ENCODE data around the gene LSM5. TPM values are rescaled to one million over a fixed set of nuclear protein-coding genes. Genes with fewer than 3 reads are reported as not detected.

LSM5 gene
- total and polyA plus RNA-seq, 9 of the 15 experiments (the other 6 are each of a cell fraction or from before 2014, with no cell fraction given): 36.3 to 620 (median 186) TPM

- TF ChIP-seq, protein P1, sequence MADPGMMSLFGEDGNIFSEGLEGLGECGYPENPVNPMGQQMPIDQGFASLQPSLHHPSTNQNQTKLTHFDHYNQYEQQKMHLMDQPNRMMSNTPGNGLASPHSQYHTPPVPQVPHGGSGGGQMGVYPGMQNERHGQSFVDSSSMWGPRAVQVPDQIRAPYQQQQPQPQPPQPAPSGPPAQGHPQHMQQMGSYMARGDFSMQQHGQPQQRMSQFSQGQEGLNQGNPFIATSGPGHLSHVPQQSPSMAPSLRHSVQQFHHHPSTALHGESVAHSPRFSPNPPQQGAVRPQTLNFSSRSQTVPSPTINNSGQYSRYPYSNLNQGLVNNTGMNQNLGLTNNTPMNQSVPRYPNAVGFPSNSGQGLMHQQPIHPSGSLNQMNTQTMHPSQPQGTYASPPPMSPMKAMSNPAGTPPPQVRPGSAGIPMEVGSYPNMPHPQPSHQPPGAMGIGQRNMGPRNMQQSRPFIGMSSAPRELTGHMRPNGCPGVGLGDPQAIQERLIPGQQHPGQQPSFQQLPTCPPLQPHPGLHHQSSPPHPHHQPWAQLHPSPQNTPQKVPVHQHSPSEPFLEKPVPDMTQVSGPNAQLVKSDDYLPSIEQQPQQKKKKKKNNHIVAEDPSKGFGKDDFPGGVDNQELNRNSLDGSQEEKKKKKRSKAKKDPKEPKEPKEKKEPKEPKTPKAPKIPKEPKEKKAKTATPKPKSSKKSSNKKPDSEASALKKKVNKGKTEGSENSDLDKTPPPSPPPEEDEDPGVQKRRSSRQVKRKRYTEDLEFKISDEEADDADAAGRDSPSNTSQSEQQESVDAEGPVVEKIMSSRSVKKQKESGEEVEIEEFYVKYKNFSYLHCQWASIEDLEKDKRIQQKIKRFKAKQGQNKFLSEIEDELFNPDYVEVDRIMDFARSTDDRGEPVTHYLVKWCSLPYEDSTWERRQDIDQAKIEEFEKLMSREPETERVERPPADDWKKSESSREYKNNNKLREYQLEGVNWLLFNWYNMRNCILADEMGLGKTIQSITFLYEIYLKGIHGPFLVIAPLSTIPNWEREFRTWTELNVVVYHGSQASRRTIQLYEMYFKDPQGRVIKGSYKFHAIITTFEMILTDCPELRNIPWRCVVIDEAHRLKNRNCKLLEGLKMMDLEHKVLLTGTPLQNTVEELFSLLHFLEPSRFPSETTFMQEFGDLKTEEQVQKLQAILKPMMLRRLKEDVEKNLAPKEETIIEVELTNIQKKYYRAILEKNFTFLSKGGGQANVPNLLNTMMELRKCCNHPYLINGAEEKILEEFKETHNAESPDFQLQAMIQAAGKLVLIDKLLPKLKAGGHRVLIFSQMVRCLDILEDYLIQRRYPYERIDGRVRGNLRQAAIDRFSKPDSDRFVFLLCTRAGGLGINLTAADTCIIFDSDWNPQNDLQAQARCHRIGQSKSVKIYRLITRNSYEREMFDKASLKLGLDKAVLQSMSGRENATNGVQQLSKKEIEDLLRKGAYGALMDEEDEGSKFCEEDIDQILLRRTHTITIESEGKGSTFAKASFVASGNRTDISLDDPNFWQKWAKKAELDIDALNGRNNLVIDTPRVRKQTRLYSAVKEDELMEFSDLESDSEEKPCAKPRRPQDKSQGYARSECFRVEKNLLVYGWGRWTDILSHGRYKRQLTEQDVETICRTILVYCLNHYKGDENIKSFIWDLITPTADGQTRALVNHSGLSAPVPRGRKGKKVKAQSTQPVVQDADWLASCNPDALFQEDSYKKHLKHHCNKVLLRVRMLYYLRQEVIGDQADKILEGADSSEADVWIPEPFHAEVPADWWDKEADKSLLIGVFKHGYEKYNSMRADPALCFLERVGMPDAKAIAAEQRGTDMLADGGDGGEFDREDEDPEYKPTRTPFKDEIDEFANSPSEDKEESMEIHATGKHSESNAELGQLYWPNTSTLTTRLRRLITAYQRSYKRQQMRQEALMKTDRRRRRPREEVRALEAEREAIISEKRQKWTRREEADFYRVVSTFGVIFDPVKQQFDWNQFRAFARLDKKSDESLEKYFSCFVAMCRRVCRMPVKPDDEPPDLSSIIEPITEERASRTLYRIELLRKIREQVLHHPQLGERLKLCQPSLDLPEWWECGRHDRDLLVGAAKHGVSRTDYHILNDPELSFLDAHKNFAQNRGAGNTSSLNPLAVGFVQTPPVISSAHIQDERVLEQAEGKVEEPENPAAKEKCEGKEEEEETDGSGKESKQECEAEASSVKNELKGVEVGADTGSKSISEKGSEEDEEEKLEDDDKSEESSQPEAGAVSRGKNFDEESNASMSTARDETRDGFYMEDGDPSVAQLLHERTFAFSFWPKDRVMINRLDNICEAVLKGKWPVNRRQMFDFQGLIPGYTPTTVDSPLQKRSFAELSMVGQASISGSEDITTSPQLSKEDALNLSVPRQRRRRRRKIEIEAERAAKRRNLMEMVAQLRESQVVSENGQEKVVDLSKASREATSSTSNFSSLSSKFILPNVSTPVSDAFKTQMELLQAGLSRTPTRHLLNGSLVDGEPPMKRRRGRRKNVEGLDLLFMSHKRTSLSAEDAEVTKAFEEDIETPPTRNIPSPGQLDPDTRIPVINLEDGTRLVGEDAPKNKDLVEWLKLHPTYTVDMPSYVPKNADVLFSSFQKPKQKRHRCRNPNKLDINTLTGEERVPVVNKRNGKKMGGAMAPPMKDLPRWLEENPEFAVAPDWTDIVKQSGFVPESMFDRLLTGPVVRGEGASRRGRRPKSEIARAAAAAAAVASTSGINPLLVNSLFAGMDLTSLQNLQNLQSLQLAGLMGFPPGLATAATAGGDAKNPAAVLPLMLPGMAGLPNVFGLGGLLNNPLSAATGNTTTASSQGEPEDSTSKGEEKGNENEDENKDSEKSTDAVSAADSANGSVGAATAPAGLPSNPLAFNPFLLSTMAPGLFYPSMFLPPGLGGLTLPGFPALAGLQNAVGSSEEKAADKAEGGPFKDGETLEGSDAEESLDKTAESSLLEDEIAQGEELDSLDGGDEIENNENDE (IDR thresholded peaks at IDR 0.05; ENCODE audit: low read depth, low read length): no peak
- TF ChIP-seq EHMT2 (IDR thresholded peaks at IDR 0.05) (peak; percentile 32; the same call in 1 of the 2 replicates), ZZZ3 (IDR thresholded peaks at IDR 0.05) (0 out of 2 replicates have a peak, but pooled peaks have one; percentile 39), PRDM10 (IDR thresholded peaks at IDR 0.05; ENCODE audit: partially characterized antibody) (peak; percentile 63)
Measured at GRCh38 chr7:32494946-32495297, 4.7 kb upstream of the LSM5 start (continued).

All from K562 (cell line).